NK-92 (cell line): ENCODE results near the gene IFNL1.
"Not testable (repeated sequence)": the region's sequence is repeated elsewhere in the genome, so short reads cannot be mapped to it uniquely, and the experiment has no call there.

Experiments used
- DNase-seq: peaks from one replicate; lab custom pipeline; 2025; ENCODE audit not compliant: unreplicated experiment; lab: John Stamatoyannopoulos, UW

Gene IFNL1

GRCh38 chr19:39307822-39308530 is 11.8 kb downstream of the IFNL1 start:
- no peak for DNase-seq

- DNase-seq = no peak
Observed at GRCh38 chr19:39308531-39309304, 12.5 kb downstream of the IFNL1 start.

- DNase-seq = not testable (repeated sequence)
Observed at GRCh38 chr19:39309305-39309670, 13.1 kb downstream of the IFNL1 start.

- DNase-seq = no peak
Observed at GRCh38 chr19:39310558-39311311, 14.5 kb downstream of the IFNL1 start.

- DNase-seq = no peak
Observed at GRCh38 chr19:39314016-39314728, 18.0 kb downstream of the IFNL1 start.

GRCh38 chr19:39315933-39316332 is 19.7 kb downstream of the IFNL1 start:
- DNase-seq = no peak

- DNase-seq = no peak
Observed at GRCh38 chr19:39316627-39317321, 20.6 kb downstream of the IFNL1 start.

GRCh38 chr19:39317476-39317875 is 21.3 kb downstream of the IFNL1 start:
- no peak for DNase-seq

- DNase-seq = no peak
Observed at GRCh38 chr19:39318071-39318470, 21.9 kb downstream of the IFNL1 start.

- DNase-seq = no peak
Observed at GRCh38 chr19:39318690-39319089, 22.5 kb downstream of the IFNL1 start.

GRCh38 chr19:39319098-39319891 is 23.1 kb downstream of the IFNL1 start:
- DNase-seq = no peak

- DNase-seq = no peak
Observed at GRCh38 chr19:39319892-39320248, 23.7 kb downstream of the IFNL1 start.

GRCh38 chr19:39321117-39321831 is 25.1 kb downstream of the IFNL1 start:
- DNase-seq = no peak

- DNase-seq = no peak
Observed at GRCh38 chr19:39321832-39322176, 25.6 kb downstream of the IFNL1 start.

GRCh38 chr19:39324242-39324842 is 28.1 kb downstream of the IFNL1 start:
- no peak for DNase-seq

GRCh38 chr19:39325778-39326665 is 29.8 kb downstream of the IFNL1 start:
- DNase-seq = no peak

- no peak for DNase-seq
Observed at GRCh38 chr19:39327363-39328045, 31.3 kb downstream of the IFNL1 start.
